Activated CD4-positive, alpha-beta memory T cell treated with anti-CD3 and anti-CD28 coated beads for 36 hours (primary cell): ENCODE data around the gene SH2B2. TPM values are rescaled to one million over a fixed set of nuclear protein-coding genes. Genes with fewer than 3 reads are reported as not detected.

Experiments used
- CTCF ChIA-PET: fragments of 350-600 bp; sonication (Branson Sonifier 250); formaldehyde crosslinking; loops from one replicate; lab custom pipeline; 2021; ENCODE audit warnings: antibody characterized with exemption, inconsistent platforms; lab: Charles Lee
- POLR2A ChIA-PET: fragments of 350-600 bp; sonication (Branson Sonifier 250); formaldehyde crosslinking; loops from one replicate; lab custom pipeline; 2021; ENCODE audit warnings: antibody characterized with exemption; lab: Charles Lee
- DNase-seq: peaks from one replicate; pipeline ENCODE4 v3.0.0-alpha.2; 2020
- H3K27ac Mint-ChIP-seq: one replicate; pipeline ENCODE4 v1.8.0; 2021; ENCODE audit warnings: mixed read lengths
- H3K27me3 Mint-ChIP-seq: one replicate; pipeline ENCODE4 v1.8.0; 2021; ENCODE audit warnings: mixed read lengths
- H3K36me3 Mint-ChIP-seq: one replicate; pipeline ENCODE4 v1.8.0; 2021; ENCODE audit warnings: mixed read lengths
- H3K4me1 Mint-ChIP-seq: one replicate; pipeline ENCODE4 v1.8.0; 2021; ENCODE audit warnings: low read depth, mixed read lengths
- H3K4me3 Mint-ChIP-seq: one replicate; pipeline ENCODE4 v1.8.0; 2021; ENCODE audit warnings: mild to moderate bottlenecking, mixed read lengths
- H3K9me3 Mint-ChIP-seq: one replicate; pipeline ENCODE4 v1.8.0; 2021; ENCODE audit warnings: mixed read lengths
- intact Hi-C: fragments of 100-400 bp; cut with micrococcal nuclease; formaldehyde crosslinking; loops from one replicate; pipeline ENCODE4 v1.15.1; 2023
- total RNA-seq, 2 experiments: library from RNA; stranded (reverse); gene quantifications; one replicate each; pipeline ENCODE4 v1.2.3, GENCODE V29; 2021

Gene SH2B2
- total RNA-seq, 2 experiments from 2014 or later: 3.8 to 4.7 TPM

GRCh38 chr7:102254521-102254920 is 32.1 kb upstream of the SH2B2 start:
- Mint-ChIP-seq H3K27ac (no peak overlapping the region), H3K27me3 (no peaks in the 10 kb centered on the region), H3K36me3 (peaks cover 4% of the 10 kb centered on the region), H3K4me1 (no peaks in the 10 kb centered on the region), H3K9me3 (no peaks in the 10 kb centered on the region), H3K4me3 (no peak overlapping the region)
- ChIA-PET CTCF (no interaction called here), POLR2A (no interaction called here)
- no peak for DNase-seq
- intact Hi-C loops: no loop called here

- intact Hi-C loops: no loop called here
- CTCF ChIA-PET: interaction anchor here (1.0 kb wide), 1 partner anchor 16 kb away, joined by 3 read pairs; no protein-coding TSS in a partner anchor
Observed at GRCh38 chr7:102255501-102255900, 31.2 kb upstream of the SH2B2 start.

GRCh38 chr7:102255916-102256315 is 30.8 kb upstream of the SH2B2 start:
- intact Hi-C loops: no loop called here
- H3K27me3 Mint-ChIP-seq: no peaks in the 10 kb centered on the region
- H3K36me3 Mint-ChIP-seq: no peaks in the 10 kb centered on the region
- CTCF ChIA-PET: interaction anchor here (1.0 kb wide), 1 partner anchor 15 kb away, joined by 3 read pairs; no protein-coding TSS in a partner anchor
- no peak overlapping the region for H3K4me3 Mint-ChIP-seq
- H3K27ac Mint-ChIP-seq: no peak overlapping the region
- no peak for DNase-seq
- no peaks in the 10 kb centered on the region for H3K4me1 Mint-ChIP-seq
- POLR2A ChIA-PET: no interaction called here
- H3K9me3 Mint-ChIP-seq: no peaks in the 10 kb centered on the region

More at GRCh38 chr7:102255501-102255900, 31.2 kb upstream of the SH2B2 start:
- H3K4me3 Mint-ChIP-seq: no peak overlapping the region
- no peaks in the 10 kb centered on the region for H3K9me3 Mint-ChIP-seq
- H3K36me3 Mint-ChIP-seq: peaks cover under 1% of the 10 kb centered on the region
- H3K27me3 Mint-ChIP-seq: no peaks in the 10 kb centered on the region
- POLR2A ChIA-PET: no interaction called here
- H3K27ac Mint-ChIP-seq: no peak overlapping the region
- no peak for DNase-seq
- H3K4me1 Mint-ChIP-seq: no peaks in the 10 kb centered on the region

GRCh38 chr7:102258073-102258748 is 28.5 kb upstream of the SH2B2 start:
- no peak for DNase-seq
- ChIA-PET POLR2A (no interaction called here), CTCF (no interaction called here)
- no peaks in the 10 kb centered on the region for H3K36me3 Mint-ChIP-seq
- H3K27ac Mint-ChIP-seq: no peak overlapping the region
- intact Hi-C loops: no loop called here
- H3K9me3 Mint-ChIP-seq: no peaks in the 10 kb centered on the region
- H3K4me1 Mint-ChIP-seq: no peaks in the 10 kb centered on the region
- no peaks in the 10 kb centered on the region for H3K27me3 Mint-ChIP-seq
- H3K4me3 Mint-ChIP-seq: no peak overlapping the region

GRCh38 chr7:102258749-102259107 is 27.9 kb upstream of the SH2B2 start:
- CTCF ChIA-PET: no interaction called here
- H3K27ac Mint-ChIP-seq: no peak overlapping the region
- POLR2A ChIA-PET: no interaction called here
- no peaks in the 10 kb centered on the region for H3K9me3 Mint-ChIP-seq
- H3K4me1 Mint-ChIP-seq: no peaks in the 10 kb centered on the region
- no peak for DNase-seq
- H3K36me3 Mint-ChIP-seq: no peaks in the 10 kb centered on the region
- intact Hi-C loops: no loop called here
- no peaks in the 10 kb centered on the region for H3K27me3 Mint-ChIP-seq
- H3K4me3 Mint-ChIP-seq: no peak overlapping the region

- Mint-ChIP-seq H3K27ac (no peak overlapping the region), H3K4me3 (no peak overlapping the region), H3K27me3 (no peaks in the 10 kb centered on the region), H3K36me3 (no peaks in the 10 kb centered on the region), H3K4me1 (no peaks in the 10 kb centered on the region), H3K9me3 (no peaks in the 10 kb centered on the region)
- ChIA-PET CTCF (no interaction called here), POLR2A (no interaction called here)
- intact Hi-C loops: no loop called here
- DNase-seq: no peak
Observed at GRCh38 chr7:102260856-102261255, 25.8 kb upstream of the SH2B2 start.

GRCh38 chr7:102261451-102261850 is 25.2 kb upstream of the SH2B2 start:
- POLR2A ChIA-PET: no interaction called here
- no peak overlapping the region for H3K27ac Mint-ChIP-seq
- intact Hi-C loops: no loop called here
- H3K27me3 Mint-ChIP-seq: no peaks in the 10 kb centered on the region
- H3K4me3 Mint-ChIP-seq: no peak overlapping the region
- DNase-seq: no peak
- H3K4me1 Mint-ChIP-seq: no peaks in the 10 kb centered on the region
- CTCF ChIA-PET: no interaction called here
- H3K9me3 Mint-ChIP-seq: no peaks in the 10 kb centered on the region
- H3K36me3 Mint-ChIP-seq: no peaks in the 10 kb centered on the region

GRCh38 chr7:102262546-102262945 is 24.1 kb upstream of the SH2B2 start:
- Mint-ChIP-seq H3K4me3 (no peak overlapping the region), H3K4me1 (no peaks in the 10 kb centered on the region), H3K9me3 (no peaks in the 10 kb centered on the region), H3K36me3 (no peaks in the 10 kb centered on the region), H3K27me3 (no peaks in the 10 kb centered on the region), H3K27ac (no peak overlapping the region)
- intact Hi-C loops: no loop called here
- no peak for DNase-seq
- ChIA-PET CTCF (no interaction called here), POLR2A (no interaction called here)

GRCh38 chr7:102264367-102264891 is 22.2 kb upstream of the SH2B2 start:
- DNase-seq: no peak
- intact Hi-C loops: no loop called here
- Mint-ChIP-seq H3K36me3 (no peaks in the 10 kb centered on the region), H3K4me1 (no peaks in the 10 kb centered on the region), H3K4me3 (no peak overlapping the region), H3K9me3 (no peaks in the 10 kb centered on the region), H3K27ac (no peak overlapping the region), H3K27me3 (no peaks in the 10 kb centered on the region)
- POLR2A ChIA-PET: no interaction called here
- CTCF ChIA-PET: no interaction called here

GRCh38 chr7:102266541-102266940 is 20.1 kb upstream of the SH2B2 start:
- Mint-ChIP-seq H3K9me3 (no peaks in the 10 kb centered on the region), H3K27ac (no peak overlapping the region), H3K36me3 (no peaks in the 10 kb centered on the region), H3K4me1 (no peaks in the 10 kb centered on the region), H3K4me3 (no peak overlapping the region), H3K27me3 (no peaks in the 10 kb centered on the region)
- ChIA-PET CTCF (interaction anchor here (0.9 kb wide), 1 partner anchor 578 kb away, joined by 3 read pairs; no protein-coding TSS in a partner anchor), POLR2A (no interaction called here)
- no peak for DNase-seq
- intact Hi-C loops: no loop called here

- intact Hi-C loops: no loop called here
- H3K4me3 Mint-ChIP-seq: no peak overlapping the region
- ChIA-PET POLR2A (no interaction called here), CTCF (no interaction called here)
- H3K27me3 Mint-ChIP-seq: no peaks in the 10 kb centered on the region
- H3K36me3 Mint-ChIP-seq: no peaks in the 10 kb centered on the region
- DNase-seq: no peak
- H3K27ac Mint-ChIP-seq: no peak overlapping the region
- peaks cover 3% of the 10 kb centered on the region for H3K4me1 Mint-ChIP-seq
- no peaks in the 10 kb centered on the region for H3K9me3 Mint-ChIP-seq
Observed at GRCh38 chr7:102268635-102269034, 18.0 kb upstream of the SH2B2 start.

- H3K4me3 Mint-ChIP-seq: no peak overlapping the region
- ChIA-PET CTCF (interaction anchor here (0.8 to 5.4 kb wide), 6 partner anchors 10 to 732 kb away, joined by 3 to 29 read pairs (median 6); no protein-coding TSS in a partner anchor), POLR2A (no interaction called here)
- no peaks in the 10 kb centered on the region for H3K36me3 Mint-ChIP-seq
- H3K27ac Mint-ChIP-seq: no peak overlapping the region
- intact Hi-C loops: no loop called here
- H3K4me1 Mint-ChIP-seq: peaks cover 3% of the 10 kb centered on the region
- DNase-seq: no peak
- no peaks in the 10 kb centered on the region for H3K27me3 Mint-ChIP-seq
- no peaks in the 10 kb centered on the region for H3K9me3 Mint-ChIP-seq
Observed at GRCh38 chr7:102270178-102270887, 16.3 kb upstream of the SH2B2 start.
